Liver (tissue), 9 donors: ENCODE measurements around the gene DDX53. TPM values are rescaled to one million over a fixed set of nuclear protein-coding genes. Genes with fewer than 3 reads are reported as not detected.

Experiments
- DNase-seq: peaks from one replicate; pipeline ENCODE4 v3.0.0-alpha.2; 2017; ENCODE audit warnings: low spot score
- H3K27ac ChIP-seq, 2 donors: one replicate each; pipeline ENCODE4 v1.7.0; 2013; ENCODE audit warnings: inconsistent platforms in 2 of 2, low read length in 2 of 2, control low read depth in 1 of 2, low read depth in 1 of 2, mild to moderate bottlenecking in 1 of 2
- H3K27me3 ChIP-seq, 4 donors: one replicate each; pipeline versions ENCODE4 v1.6.1 to v1.7.0; 2013; ENCODE audit warnings: low read length in 3 of 4, inconsistent platforms in 1 of 4, mild to moderate bottlenecking in 1 of 4, moderate library complexity in 1 of 4; ENCODE audit not compliant: control insufficient read depth in 4 of 4, insufficient read depth in 4 of 4
- H3K36me3 ChIP-seq, 4 donors: one replicate each; pipeline versions ENCODE4 v1.6.1 to v1.7.0; 2013; ENCODE audit warnings: low read length in 3 of 4, mild to moderate bottlenecking in 3 of 4, low read depth in 1 of 4, moderate library complexity in 1 of 4; ENCODE audit not compliant: control insufficient read depth in 4 of 4, insufficient read depth in 3 of 4
- H3K4me1 ChIP-seq, 4 donors: one replicate each; pipeline versions ENCODE4 v1.6.1 to v1.7.0; 2013; ENCODE audit warnings: low read length in 3 of 4, mild to moderate bottlenecking in 3 of 4, moderate library complexity in 1 of 4; ENCODE audit not compliant: control insufficient read depth in 4 of 4, insufficient read depth in 4 of 4
- H3K4me3 ChIP-seq, 3 donors: one replicate each; pipeline versions ENCODE4 v1.6.1 to v1.7.0; 2013; ENCODE audit warnings: low read length in 3 of 3, control low read depth in 1 of 3, low read depth in 1 of 3, mild to moderate bottlenecking in 1 of 3
- H3K9ac ChIP-seq, 2 donors: one replicate each; pipeline ENCODE4 v1.7.0; 2013; ENCODE audit warnings: low read length in 2 of 2, mild to moderate bottlenecking in 2 of 2, moderate library complexity in 2 of 2, control low read depth in 1 of 2, low read depth in 1 of 2
- H3K9me3 ChIP-seq, 4 donors: one replicate each; pipeline versions ENCODE4 v1.6.1 to v1.7.0; 2013; ENCODE audit warnings: low read length in 3 of 4; ENCODE audit not compliant: control insufficient read depth in 4 of 4
- EGR1 ChIP-seq, 2 donors: IDR thresholded peaks; 2 replicates each; pipeline ENCODE4 v1.6.1; 2016 to 2018; ENCODE audit warnings: antibody characterized with exemption in 2 of 2, low read depth in 2 of 2
- FOXA2 ChIP-seq: IDR thresholded peaks from 2 replicates; pipeline ENCODE4 v1.6.1; 2016; ENCODE audit warnings: antibody characterized with exemption
- GABPA ChIP-seq, 2 donors: IDR thresholded peaks in 1 of 2; conservative IDR thresholded peaks in 1 of 2; 2 replicates each; pipeline ENCODE4 v1.6.1; 2016; ENCODE audit warnings: antibody characterized with exemption in 2 of 2, mild to moderate bottlenecking in 1 of 2, moderate library complexity in 1 of 2
- HNF4A ChIP-seq, 2 donors: conservative IDR thresholded peaks; 2 replicates each; pipeline ENCODE4 v1.6.1; 2016; ENCODE audit warnings: antibody characterized with exemption in 2 of 2, mild to moderate bottlenecking in 2 of 2
- HNF4G ChIP-seq: IDR thresholded peaks from 2 replicates; pipeline ENCODE4 v1.6.1; 2016; ENCODE audit warnings: antibody characterized with exemption
- JUND ChIP-seq, 2 donors: IDR thresholded peaks; 2 replicates each; pipeline ENCODE4 v1.6.1; 2016; ENCODE audit warnings: antibody characterized with exemption in 2 of 2
- NR2F2 ChIP-seq: IDR thresholded peaks from 2 replicates; pipeline ENCODE4 v1.6.1; 2016; ENCODE audit warnings: antibody characterized with exemption
- RAD21 ChIP-seq, 2 donors: IDR thresholded peaks; 2 replicates each; pipeline ENCODE4 v1.6.1; 2016; ENCODE audit warnings: antibody characterized with exemption in 2 of 2, mild to moderate bottlenecking in 2 of 2
- RXRA ChIP-seq, 2 donors: IDR thresholded peaks; 2 replicates each; pipeline ENCODE4 v1.6.1; 2017 to 2018; ENCODE audit warnings: antibody characterized with exemption in 2 of 2, mild to moderate bottlenecking in 1 of 2
- SP1 ChIP-seq: IDR thresholded peaks from 2 replicates; pipeline ENCODE4 v1.6.1; 2018; ENCODE audit warnings: antibody characterized with exemption, mild to moderate bottlenecking
- TAF1 ChIP-seq: conservative IDR thresholded peaks from 2 replicates; pipeline ENCODE4 v1.6.1; 2016; ENCODE audit warnings: antibody characterized with exemption, mild to moderate bottlenecking
- YY1 ChIP-seq: IDR thresholded peaks from 2 replicates; pipeline ENCODE4 v1.6.1; 2016; ENCODE audit warnings: antibody characterized with exemption, mild to moderate bottlenecking
- WGBS: extraction: QIAGEN DNeasy Blood & Tissue Kit; methylation state at CpG from one replicate; pipeline ENCODE4 v1.1.7; 2013; 5-methylcytosine and 5-hydroxymethylcytosine counted together
- polyA plus RNA-seq, 2 donors: library from polyadenylated mRNA; stranded (reverse) in 1 of 2; unstranded in 1 of 2; fragments of 200-250 nt in 1 of 2; fragments of >200 nt in 1 of 2; fragmentation: Nextera tagmentation in 1 of 2; extraction: Ambion mirVana in 1 of 2; gene quantifications; one replicate each; pipeline versions ENCODE4 v1.2.1 to v1.2.3, GENCODE V29; 2013 to 2015
- total RNA-seq, 2 donors: library from RNA; depleted of rRNA; stranded (reverse); fragments of >200 nt; gene quantifications; one replicate each; pipeline ENCODE4 v1.2.3, GENCODE V29; 2014
- TF ChIP-seq, protein P1 (sequence below): fragments of 150-350 bp; IDR thresholded peaks from 2 replicates; pipeline ENCODE4 v1.5.1; 2017; ENCODE audit warnings: improper control_type of control experiment, low read depth, low read length; ENCODE audit not compliant: missing input control
- TF ChIP-seq, protein P2 (sequence below): IDR thresholded peaks from 2 replicates; pipeline ENCODE4 v1.6.1; 2016; ENCODE audit warnings: antibody characterized with exemption
- TF ChIP-seq, protein P3 (sequence below): IDR thresholded peaks from 2 replicates; pipeline ENCODE4 v1.6.1; 2016; ENCODE audit warnings: antibody characterized with exemption
- TF ChIP-seq, protein P4 (sequence below): IDR thresholded peaks from 2 replicates; pipeline ENCODE4 v1.6.1; 2016; ENCODE audit warnings: antibody characterized with exemption
- TF ChIP-seq, protein P5 (sequence below): IDR thresholded peaks from 2 replicates; pipeline ENCODE4 v1.6.1; 2016; ENCODE audit warnings: antibody characterized with exemption, mild to moderate bottlenecking
- donor health status: healthy.
- donor health status: healthy.
- donor health status: healthy.
- donor health status: healthy.
- donor health status: healthy.

Gene DDX53
- total and polyA plus RNA-seq, 4 donors, result not detected

DNA sequence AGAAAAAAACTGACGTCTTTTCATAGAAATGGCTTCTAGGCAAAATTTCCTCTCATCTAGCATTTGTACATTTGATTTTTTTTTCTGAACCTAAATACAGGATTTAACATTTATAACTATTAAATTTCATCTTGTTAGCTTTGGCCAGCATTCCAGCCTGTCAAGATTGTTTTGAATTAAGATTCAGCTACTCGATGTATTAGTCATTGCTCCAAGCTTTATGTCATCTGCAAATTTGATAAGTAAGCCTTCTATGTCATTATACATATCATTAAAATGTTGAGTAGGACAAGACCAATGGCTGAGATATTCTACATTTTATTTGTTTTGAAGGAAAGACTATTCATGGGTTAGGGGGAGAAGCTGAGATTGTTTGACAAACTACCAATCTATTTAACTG is 46.7 kb downstream of the DDX53 start:
- no peak overlapping the region for H3K9ac ChIP-seq
- no peak overlapping the region for H3K4me3 ChIP-seq
- H3K27me3 ChIP-seq, result peaks cover 0 to 3% (median 0%) of the 10 kb centered on the region in 4 donors
- no peak overlapping the region for H3K27ac ChIP-seq
- DNase-seq, result no peak
- no peaks in the 10 kb centered on the region for H3K4me1 ChIP-seq
- no peaks in the 10 kb centered on the region for H3K36me3 ChIP-seq
- TF ChIP-seq JUND (IDR thresholded peaks at IDR 0.05) (no peak), EGR1 (IDR thresholded peaks at IDR 0.05; ENCODE audit: low read depth in 2 of 2) (no peak), SP1 (no peak), GABPA (IDR thresholded peaks at IDR 0.05 in 1 of 2, conservative IDR thresholded peaks at IDR 0.05 in 1 of 2) (no peak), HNF4A (conservative IDR thresholded peaks at IDR 0.05) (no peak), TAF1 (no peak), YY1 (no peak), RXRA (IDR thresholded peaks at IDR 0.05) (no peak), NR2F2 (no peak), HNF4G (no peak), FOXA2 (no peak), RAD21 (IDR thresholded peaks at IDR 0.05) (no peak)
- TF ChIP-seq, protein P1, sequence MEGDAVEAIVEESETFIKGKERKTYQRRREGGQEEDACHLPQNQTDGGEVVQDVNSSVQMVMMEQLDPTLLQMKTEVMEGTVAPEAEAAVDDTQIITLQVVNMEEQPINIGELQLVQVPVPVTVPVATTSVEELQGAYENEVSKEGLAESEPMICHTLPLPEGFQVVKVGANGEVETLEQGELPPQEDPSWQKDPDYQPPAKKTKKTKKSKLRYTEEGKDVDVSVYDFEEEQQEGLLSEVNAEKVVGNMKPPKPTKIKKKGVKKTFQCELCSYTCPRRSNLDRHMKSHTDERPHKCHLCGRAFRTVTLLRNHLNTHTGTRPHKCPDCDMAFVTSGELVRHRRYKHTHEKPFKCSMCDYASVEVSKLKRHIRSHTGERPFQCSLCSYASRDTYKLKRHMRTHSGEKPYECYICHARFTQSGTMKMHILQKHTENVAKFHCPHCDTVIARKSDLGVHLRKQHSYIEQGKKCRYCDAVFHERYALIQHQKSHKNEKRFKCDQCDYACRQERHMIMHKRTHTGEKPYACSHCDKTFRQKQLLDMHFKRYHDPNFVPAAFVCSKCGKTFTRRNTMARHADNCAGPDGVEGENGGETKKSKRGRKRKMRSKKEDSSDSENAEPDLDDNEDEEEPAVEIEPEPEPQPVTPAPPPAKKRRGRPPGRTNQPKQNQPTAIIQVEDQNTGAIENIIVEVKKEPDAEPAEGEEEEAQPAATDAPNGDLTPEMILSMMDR, result no peak
- TF ChIP-seq, protein P2, sequence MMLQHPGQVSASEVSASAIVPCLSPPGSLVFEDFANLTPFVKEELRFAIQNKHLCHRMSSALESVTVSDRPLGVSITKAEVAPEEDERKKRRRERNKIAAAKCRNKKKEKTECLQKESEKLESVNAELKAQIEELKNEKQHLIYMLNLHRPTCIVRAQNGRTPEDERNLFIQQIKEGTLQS, result no peak
- TF ChIP-seq, protein P3, sequence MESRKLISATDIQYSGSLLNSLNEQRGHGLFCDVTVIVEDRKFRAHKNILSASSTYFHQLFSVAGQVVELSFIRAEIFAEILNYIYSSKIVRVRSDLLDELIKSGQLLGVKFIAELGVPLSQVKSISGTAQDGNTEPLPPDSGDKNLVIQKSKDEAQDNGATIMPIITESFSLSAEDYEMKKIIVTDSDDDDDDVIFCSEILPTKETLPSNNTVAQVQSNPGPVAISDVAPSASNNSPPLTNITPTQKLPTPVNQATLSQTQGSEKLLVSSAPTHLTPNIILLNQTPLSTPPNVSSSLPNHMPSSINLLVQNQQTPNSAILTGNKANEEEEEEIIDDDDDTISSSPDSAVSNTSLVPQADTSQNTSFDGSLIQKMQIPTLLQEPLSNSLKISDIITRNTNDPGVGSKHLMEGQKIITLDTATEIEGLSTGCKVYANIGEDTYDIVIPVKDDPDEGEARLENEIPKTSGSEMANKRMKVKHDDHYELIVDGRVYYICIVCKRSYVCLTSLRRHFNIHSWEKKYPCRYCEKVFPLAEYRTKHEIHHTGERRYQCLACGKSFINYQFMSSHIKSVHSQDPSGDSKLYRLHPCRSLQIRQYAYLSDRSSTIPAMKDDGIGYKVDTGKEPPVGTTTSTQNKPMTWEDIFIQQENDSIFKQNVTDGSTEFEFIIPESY, result no peak
- TF ChIP-seq, protein P4, sequence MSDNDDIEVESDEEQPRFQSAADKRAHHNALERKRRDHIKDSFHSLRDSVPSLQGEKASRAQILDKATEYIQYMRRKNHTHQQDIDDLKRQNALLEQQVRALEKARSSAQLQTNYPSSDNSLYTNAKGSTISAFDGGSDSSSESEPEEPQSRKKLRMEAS, result no peak
- TF ChIP-seq, protein P5, sequence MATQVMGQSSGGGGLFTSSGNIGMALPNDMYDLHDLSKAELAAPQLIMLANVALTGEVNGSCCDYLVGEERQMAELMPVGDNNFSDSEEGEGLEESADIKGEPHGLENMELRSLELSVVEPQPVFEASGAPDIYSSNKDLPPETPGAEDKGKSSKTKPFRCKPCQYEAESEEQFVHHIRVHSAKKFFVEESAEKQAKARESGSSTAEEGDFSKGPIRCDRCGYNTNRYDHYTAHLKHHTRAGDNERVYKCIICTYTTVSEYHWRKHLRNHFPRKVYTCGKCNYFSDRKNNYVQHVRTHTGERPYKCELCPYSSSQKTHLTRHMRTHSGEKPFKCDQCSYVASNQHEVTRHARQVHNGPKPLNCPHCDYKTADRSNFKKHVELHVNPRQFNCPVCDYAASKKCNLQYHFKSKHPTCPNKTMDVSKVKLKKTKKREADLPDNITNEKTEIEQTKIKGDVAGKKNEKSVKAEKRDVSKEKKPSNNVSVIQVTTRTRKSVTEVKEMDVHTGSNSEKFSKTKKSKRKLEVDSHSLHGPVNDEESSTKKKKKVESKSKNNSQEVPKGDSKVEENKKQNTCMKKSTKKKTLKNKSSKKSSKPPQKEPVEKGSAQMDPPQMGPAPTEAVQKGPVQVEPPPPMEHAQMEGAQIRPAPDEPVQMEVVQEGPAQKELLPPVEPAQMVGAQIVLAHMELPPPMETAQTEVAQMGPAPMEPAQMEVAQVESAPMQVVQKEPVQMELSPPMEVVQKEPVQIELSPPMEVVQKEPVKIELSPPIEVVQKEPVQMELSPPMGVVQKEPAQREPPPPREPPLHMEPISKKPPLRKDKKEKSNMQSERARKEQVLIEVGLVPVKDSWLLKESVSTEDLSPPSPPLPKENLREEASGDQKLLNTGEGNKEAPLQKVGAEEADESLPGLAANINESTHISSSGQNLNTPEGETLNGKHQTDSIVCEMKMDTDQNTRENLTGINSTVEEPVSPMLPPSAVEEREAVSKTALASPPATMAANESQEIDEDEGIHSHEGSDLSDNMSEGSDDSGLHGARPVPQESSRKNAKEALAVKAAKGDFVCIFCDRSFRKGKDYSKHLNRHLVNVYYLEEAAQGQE, result no peak
- no peaks in the 10 kb centered on the region for H3K9me3 ChIP-seq
- WGBS, result 80% methylated on average over 2 of the region's 2 CpGs
